SW480 (cell line): ENCODE data around the gene FRG1.
"Not testable (repeated sequence)": the region's sequence is repeated elsewhere in the genome, so short reads cannot be mapped to it uniquely, and the experiment has no call there.

Source experiments
- DNase-seq: peaks from one replicate; pipeline ENCODE4 v3.0.0-alpha.2; 2016; ENCODE audit warnings: low spot score

The FRG1 gene

DNA sequence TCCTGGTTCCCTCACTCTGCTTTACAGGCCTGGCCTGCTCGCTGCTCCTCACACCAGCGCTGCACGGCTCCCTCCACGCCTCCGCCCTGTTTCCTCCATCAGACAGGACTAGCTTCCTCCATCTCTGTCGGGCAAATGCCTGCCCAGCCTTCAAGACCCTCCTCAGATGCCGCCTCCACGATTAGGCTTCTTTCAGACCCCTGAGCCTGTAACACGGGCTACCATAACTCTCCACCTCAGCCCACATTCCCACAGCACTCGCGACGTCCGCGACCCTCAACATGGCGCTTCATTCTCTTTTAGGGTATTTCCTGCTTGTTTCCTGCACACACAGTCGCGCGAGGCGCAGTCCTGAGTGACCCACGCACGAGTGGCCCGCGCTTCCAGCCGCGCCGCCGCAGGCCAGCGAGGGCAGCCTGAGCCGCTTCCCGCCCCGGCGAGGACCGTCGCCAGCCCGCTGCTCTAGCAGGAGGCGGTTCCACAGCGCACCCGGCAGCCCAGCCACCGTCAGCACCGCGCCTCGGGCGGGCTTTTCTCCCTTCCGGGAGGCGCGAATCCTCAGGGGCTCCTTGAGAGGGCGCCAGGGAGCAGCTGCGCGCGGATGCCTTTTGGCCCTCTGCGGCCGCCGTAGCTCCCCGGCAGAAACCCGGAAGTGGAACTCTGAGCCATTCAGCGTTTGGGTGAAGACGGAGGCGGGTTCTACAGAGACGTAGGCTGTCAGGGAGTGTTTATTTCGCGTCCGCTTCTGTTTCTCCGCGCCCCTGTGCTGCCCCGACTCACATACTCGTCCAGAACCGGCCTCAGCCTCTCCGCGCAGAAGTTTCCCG lies at the start of gene FRG1:
Gene FRG1, plus strand, starts transcription at position 695 of the 827 bp plus-strand sequence. CDS start 138 bp downstream, outside the sequence.
- peak; percentile 88 for DNase-seq

DNA sequence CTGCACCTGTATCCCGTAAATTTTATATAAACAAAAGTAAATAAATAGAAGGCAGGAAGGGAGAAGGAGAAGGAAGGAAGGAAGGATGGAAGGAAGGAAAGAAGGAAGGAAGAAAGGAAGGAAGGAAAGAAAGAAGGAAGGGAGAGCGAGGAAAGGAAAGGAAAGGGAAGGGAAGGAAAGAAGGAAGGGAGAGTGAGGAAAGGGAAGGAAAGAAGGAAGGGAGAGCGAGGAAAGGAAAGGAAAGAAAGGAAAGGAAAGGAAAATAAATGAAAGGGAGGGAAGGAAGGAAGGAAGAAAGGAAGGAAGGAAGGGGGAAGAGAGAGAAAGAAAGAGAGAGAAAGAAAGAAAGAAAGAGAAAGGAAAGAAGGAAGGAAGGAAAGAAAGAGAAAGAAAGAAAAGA lies 43.0 kb upstream of the FRG1 start:
- no peak for DNase-seq

DNA sequence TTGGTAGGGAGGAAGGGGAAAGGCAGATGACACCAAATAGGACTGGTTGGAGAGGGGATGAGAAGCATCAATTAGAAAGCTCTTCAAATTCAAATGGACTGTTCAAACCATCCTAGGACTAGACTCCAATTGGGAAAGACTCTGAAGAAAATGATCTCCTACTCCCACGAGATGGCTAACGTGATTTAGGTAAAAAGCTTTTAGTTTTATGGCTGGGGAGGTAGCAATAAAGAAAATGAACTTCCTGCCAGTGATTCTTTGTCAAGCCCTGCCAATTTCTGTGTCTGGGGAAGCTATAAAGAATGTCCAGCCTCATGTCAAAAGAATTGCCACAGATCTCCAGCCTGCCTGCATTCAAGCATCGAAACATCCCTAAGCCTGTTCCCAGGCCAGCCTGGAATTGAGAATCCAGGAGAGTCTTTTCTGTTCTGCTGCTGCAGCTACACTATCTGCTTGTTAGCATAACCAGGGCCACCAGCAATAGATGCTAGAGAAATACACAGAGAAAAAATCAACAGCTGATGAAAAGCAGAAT lies 41.1 kb upstream of the FRG1 start:
- not testable (repeated sequence) for DNase-seq

DNA sequence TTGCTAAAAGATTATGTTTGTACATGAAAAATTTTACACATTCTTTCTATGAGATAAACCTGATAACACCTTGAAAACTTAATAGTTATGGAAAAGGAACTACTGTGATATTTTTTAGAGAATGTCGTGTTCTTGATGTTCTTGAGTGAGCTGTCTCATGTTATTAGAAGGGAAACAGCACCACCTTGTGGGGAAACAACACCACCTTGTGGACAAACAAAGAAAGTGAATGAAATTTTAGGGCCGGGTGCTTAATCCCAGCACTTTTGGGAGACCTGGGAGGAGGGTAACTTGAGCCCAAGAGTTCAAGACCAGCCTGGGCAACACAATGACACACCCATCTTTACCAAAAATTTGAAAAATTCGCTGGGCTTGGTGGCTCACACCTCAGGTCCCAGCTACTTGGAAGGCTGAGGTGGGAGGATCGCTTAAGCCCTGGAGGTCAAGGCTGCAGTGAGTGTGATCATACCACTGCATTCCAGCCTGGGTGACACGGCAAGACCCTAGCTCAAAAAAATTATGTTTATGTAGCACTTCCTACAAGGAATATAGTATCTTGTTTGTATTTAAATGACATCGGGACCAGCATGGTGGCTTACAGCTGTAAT lies 36.1 kb upstream of the FRG1 start:
- peak; percentile 22 for DNase-seq

DNA sequence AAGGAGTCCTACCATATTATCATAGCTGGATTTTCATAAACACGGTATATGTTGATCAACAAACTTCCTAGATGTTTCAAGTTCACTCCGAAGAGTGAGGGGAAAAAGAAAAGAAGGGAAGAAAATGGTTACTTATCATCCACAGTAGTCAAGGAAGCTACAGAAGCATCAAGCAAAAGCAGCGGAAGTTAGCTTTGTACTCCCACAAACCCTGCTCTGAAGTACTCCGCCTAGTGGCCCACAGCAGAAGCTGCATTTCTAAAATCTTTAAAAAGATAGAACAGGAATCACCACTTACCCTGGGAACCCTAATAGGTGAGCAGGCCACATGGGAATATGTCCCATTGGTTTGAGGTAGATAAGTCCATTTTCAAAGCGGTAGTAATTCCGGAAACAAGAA lies 28.5 kb upstream of the FRG1 start:
- no peak for DNase-seq

DNA sequence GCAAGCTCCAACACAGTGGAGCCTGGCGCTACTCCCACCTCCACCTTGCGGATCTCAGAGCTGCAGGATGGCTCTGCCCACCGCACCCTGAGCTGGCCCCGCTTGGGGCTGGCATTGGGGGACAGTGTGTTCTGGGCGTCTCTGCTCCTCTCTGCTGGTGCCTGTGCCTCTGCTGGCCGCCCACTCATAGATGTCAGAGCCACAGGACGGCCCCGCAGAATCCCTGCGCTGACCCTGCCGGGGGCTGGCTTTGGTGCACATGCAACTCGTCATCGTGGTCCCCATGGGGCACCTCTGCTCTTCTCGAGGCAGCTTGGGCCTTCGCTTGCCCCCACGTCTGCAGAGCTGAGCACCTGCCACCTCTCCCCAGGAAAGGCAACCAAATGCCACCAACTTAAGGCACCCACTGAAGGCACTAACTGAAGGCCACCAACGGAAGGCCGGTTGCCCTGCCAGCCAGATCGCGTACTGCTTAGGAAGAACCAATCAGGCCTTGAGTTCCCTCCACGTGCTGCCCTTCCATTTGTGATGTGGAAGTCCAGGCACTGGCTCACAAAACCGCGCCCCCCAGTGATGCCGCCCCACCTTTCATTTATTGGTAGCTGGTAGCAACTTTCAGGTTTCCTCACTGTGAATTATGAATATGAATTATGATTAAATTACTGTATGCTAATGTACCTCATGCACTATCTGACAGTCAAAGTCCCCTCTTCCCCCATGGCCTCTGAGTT lies 23.3 kb upstream of the FRG1 start:
- no peak for DNase-seq

DNA sequence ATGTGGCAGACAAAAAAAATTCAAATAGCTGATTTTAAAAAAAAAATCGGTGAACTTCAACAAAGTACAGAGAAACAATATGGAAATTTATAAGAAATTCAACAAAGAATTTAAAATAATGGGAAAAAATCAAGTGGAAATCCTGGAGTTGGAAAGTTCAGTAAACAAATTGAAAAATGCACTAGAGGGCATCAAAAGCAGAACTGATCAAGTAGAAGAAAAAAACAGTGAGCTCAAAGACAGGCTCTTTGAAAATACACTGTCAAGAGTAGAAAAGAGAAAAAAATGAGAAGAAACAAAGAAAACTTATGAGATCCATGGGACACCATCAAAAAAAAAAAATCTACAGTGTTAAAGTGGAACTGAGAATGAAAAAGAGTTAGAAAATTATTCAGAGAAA lies 19.6 kb upstream of the FRG1 start:
- DNase-seq: no peak

DNA sequence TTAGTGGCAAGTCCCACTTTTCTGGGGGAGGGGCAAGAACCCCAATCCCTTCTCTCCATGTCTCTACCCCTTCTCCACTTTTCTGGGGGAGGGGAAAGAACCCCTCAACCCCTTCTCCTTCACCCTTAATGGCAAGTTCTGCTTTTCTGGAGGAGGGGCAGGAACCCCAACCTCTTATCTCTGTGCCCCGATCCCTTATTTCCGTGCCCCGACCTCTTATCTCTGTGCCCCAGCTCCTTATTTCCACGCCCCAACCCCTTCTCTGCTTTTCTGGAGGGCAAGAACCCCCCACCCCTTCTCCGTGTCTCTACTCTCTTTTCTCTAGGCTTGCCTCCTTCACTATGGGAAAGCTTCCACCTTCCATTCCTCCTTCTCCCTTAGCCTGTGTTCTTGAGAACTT lies 13.9 kb upstream of the FRG1 start:
- not testable (repeated sequence) for DNase-seq

DNA sequence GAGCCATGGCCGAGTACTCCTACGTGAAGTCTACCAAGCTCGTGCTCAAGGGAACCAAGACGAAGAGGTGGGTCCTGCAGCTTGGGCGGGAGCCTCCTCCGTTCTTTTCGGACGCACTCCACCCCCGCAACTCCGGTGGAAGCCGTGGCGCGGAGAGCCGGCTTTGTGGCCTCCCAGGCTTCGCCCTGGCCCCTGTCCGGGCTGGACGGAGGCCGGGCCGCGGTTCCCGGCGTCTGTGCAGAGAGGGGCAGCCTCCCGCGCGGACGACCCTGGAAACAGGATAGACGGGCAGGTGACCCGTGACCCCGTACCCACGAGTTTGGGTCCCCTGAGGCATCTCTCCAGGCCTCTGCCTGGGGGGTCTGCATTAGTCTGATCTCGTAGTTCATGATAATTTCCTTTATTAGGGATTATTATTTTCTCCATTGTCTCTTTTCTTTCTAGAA lies 356 bp downstream of the FRG1 start:
- no peak for DNase-seq

DNA sequence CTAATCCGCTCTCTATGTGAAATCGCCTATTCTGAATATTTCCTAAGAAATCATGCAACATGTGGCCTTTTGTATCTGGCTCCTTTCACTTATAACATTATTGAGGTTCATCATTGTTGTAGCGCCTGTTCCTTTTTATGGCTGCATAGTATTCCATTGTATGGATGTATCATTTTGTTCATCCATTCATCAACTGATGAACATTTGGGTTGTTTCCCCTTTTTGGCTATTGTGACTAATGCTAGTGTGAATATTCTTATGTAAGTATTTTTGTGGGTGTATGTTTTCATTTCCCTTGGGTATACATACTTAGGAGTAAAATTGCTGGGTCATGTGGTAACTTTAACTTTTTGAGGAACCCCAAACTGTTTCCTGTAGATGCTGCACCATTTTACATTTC lies 1.7 kb downstream of the FRG1 start:
- DNase-seq: not testable (repeated sequence)

DNA sequence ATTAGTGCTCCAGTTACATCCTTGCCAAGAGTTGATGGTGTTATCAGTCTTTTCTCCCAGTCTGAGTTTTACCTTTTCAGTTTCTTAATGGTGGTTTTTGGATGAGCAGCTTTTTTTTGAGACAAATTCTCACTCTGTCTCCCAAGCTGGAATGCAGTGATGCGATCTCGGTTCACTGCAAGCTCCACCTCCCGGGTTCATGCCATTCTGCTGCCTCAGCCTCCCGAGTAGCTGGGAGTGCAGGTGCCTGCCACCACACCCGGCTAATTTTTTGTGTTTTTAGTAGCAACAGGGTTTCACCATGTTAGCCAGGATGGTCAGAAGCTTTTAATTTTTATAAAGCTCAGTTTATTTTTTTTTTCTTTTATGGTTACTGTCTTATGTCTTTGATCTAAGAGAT lies 3.4 kb downstream of the FRG1 start:
- not testable (repeated sequence) for DNase-seq

DNA sequence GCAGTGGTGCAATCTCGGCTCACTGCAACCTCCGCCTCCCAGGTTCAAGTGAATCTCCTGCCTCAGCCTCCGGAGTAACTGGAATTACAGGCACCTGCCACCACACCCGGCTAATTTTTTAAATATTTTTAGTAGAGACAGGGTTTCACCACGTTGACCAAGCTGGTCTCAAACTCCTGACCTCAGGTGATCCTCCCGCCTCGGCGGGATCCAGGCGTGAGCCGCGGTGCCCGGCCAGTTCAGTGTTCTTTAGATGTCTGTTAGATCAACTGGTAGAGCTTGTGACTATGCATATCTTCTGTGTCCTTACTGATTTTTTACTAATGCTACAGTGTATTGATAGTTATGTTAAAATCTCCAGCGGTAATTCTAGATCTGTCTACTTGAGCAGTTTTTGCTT lies 6.2 kb downstream of the FRG1 start:
- DNase-seq: not testable (repeated sequence)

DNA sequence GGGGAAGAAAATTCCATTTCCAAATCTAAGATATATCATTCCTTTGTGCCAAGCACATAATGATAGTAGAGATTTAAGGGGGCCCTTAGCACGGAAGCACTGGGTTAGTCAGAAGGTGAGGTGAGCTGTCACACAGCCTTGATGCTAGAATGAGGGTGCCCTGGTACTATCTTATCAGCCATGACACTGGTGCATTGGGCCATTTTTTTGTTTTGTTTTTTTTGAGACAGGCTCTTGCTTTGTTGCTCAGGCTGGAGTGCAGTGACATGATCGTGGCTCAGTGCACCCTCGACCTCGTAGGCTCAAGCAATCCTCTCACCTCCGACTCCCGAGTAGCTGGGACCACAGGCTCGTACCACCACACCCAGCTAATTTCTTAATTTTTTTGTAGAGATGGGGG lies 7.8 kb downstream of the FRG1 start:
- not testable (repeated sequence) for DNase-seq

DNA sequence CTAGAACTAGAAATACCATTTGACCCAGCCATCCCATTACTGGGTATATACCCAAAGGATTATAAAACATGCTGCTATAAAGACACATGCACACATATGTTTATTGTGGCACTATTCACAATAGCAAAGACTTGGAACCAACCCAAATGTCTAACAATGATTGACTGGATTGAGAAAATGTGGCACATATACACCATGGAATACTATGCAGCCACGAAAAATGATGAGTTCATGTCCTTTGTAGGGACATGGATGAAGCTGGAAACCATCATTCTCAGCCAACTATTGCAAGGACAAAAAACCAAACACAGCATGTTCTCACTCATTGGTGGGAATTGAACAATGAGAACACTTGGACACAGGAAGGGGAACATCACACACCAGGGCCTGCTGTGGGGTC lies 28.6 kb downstream of the FRG1 start:
- DNase-seq: not testable (repeated sequence)

DNA sequence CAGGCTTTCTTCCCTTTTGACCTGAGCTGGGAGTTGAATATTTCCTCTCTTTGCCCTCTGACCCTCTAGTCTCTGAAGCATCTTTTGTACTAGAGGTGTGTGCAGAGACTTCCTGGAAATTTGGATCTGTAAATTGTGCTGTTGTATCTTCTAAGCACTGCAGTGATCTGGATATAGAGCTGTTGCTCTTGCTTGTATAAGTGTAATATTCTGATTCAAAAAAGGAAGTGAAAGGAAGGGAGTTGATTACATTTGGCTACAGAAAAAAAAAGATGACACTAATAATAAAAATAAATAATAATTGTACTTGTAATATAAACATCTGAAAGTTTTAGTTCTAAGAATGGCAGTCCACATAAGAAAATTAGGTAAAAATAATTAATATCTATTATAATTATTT lies 33.0 kb downstream of the FRG1 start:
- DNase-seq: no peak

DNA sequence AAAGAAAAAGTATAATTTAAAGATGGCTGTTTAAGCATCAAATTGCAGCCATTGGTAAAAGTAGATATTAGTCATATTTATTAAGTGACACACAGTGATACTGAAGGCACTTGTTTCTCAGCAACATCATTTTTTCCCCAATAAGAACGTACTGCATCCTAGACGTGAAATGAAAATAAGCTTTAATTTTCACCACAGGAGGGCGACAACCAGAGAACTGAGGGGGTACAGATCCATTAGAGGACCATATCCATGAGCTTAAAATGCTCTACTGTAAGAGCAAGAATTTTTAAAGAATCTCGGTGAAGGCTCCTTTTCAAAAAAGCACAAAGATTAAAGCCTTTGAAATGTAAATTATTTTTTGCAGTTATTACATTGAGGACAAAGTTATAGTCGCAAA lies 33.4 kb downstream of the FRG1 start:
- no peak for DNase-seq

DNA sequence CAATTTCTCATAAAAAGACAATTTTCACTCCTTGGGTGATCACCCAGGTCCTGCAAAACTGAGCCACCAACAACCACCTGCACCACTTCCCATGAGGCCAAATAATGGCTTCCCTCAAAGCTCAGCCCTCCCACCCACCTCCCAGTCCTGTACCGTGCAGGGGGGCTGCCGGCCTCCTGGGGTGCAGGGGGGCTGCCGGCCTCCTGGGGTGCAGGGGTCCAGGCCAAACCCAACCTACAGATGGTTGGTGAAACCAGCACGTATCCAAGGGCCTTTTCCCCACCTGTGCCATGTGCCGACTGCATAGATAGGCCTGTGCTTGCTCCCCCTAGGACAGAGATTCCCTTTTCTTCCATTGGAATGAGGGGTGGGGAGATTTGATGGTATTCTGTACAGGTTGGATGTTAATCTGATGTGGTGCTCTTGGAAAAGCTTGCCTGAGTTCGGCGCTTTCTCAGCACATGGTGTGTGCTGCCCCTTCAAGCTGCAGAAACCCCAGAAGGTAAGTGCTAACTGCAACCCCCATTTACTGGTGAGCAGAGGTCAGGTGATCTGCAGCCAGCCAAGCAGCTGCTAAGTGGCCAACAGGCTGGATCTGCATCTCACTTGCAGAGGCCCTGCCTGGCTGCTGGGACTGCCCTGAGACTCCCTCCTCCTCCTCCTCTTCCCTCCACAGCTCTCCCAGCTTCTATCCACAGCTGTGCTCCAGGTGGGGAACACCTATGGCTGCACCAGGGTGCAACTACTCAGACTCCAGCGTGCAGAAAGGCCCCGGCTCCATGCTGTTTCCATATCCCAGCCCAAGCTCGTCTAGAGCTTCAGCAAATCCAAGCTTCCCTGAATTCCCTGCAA lies 38.8 kb downstream of the FRG1 start:
- DNase-seq: no peak

DNA sequence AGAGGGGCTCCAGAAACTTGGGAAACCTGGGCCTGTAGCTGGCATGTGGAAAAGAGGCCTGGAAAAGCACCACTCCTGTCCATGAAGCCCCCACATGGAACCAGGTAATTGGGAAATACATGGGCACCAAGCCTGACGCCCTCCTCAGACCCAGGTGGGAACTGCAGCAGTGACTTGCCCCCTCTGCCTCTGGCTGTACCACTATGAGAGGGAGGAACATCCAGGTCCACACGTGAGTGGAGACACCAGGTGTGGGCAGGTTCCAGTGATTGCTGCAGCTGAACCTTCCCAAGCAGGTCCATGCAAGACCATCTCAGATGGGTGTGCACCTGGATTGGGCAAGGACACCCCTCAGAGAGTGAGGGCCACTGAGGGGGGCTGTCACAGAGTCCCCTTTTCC lies 39.6 kb downstream of the FRG1 start:
- not testable (repeated sequence) for DNase-seq

DNA sequence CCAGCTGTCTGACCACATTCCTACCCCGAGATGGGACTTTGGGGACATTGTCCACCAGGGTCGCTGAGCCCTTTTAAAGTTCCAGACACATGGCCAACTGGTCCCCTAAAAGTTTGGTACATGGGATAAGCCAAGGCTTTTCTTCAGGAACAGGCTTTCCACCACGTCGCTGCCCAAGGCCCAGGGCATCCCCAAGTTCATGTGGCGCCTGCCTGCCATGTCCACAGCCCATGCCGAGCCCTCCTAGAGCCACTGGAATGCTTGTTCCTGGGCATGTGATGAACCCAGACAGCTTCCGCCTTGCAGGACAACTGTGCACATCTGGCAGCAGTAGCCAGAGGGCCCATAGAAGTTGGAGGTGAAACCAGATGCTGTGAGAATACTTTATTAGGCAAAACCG lies 41.3 kb downstream of the FRG1 start:
- DNase-seq: no peak

DNA sequence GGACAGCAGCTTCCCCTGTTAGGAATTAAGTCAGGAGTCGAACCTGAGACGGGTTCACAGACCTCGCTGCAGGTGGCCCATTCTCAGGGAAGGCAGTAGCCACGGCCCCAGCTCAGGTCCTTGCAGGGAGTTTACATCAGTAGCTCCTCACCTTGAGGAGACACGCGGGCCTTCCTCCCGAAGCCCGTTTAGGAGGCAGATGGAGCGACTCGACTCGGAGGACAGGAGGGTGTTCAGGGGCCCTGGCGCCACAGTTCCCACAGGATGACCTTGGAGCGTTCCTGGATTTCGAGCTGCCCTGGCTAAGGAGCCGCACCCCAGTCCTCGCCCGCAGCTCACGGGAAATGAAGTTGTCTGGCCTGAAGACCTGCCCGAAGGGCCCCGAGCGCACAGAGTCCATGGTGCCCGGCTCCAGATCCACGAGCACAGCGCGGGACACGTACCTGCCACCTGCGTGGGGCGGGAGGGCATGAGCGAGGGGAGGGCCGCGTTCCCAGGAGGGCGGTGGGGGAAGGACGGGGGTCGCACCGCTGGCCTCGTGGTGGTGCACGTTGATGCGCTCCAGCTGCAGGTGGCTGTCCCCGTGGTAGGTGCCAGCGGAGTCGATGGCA lies 43.3 kb downstream of the FRG1 start:
- DNase-seq: not testable (repeated sequence)

DNA sequence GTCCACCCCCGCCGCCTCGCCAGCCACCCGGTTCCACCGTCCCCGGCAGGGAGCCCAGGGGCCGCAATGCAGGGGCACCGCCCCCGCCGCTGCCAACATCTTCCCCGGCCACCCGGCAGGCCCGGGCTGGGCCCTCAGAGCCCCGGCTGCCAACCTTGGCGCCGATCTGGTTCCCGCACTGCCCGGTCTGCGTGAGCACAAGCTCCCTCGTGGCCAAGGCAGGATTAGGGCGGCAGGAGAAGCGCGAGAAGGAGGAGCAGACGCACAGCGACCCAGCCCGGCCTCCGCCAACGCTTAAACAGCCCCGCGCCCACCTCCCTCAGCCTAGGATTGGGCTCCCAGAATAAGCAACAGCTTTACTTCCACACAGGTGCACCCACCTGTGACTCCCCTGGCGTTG lies 44.0 kb downstream of the FRG1 start:
- not testable (repeated sequence) for DNase-seq
